GM21526 (cell line): ENCODE results near the gene KLK11.

ENCODE experiments used
- ATAC-seq: cut with Tn5 transposase; IDR thresholded peaks from one replicate; pipeline ENCODE4 v1.9.1; 2021; ENCODE audit warnings: moderate library complexity; ENCODE audit not compliant: unreplicated experiment, low FRiP score

The KLK11 gene

DNA sequence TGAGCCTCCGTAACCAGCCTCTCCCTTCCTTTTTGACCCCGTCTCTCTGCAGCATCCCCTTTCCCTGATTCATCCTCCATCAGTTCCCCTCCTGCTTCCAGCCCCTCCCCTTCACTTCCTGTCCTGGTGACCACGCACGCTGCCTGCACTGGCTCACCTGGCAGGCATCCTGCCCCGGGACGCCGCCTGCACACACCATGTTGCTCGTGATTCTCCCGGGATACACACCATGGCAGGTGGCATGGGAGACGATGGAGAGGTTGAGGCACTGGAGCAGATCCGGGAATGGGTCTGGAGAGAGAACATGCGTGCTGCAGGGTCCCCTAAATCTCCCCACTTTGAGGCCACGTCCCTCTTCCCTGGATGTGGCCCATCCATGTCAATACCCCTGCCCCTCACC is 4.2 kb upstream of the KLK11 start:
- ATAC-seq, result no peak

- ATAC-seq, result no peak
Measured at GRCh38 chr19:51029718-51030117, 3.3 kb upstream of the KLK11 start.

- no peak for ATAC-seq
Measured at GRCh38 chr19:51027873-51028272, 1.5 kb upstream of the KLK11 start.

DNA sequence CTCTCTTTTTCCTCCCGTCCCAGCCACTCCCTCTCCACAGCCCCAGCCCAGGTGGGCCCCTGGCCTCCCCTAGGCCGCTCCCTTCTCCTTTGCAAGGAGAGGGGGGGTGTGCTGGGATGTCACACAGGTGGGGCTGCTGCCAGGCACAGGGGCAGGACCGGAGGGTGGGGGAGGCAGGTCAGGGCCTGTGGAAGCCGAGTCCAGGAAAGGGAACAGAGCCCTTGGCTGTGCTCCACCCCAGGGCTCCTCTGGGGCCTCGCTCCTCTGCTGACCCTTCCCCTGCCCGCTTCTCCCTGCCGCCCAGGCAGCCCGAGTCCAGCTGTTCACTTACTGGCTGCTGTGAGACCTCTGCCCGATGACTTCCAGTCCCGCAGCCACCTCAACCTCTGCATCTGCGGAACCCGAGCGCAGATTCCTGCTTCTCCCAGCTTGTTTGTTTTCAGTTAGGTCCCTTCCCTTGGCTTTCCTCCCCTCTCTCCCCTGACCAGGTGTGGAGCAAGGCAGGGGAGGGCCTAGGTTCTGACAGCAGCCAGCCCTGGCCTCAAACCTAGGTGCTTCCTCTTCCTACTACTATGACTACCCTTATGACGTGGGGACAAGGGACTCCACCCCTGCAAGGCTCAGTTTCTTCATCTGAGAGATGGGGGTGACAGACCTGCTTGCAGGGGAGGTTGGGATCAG is 850 bp upstream of the KLK11 start:
- no peak for ATAC-seq

DNA sequence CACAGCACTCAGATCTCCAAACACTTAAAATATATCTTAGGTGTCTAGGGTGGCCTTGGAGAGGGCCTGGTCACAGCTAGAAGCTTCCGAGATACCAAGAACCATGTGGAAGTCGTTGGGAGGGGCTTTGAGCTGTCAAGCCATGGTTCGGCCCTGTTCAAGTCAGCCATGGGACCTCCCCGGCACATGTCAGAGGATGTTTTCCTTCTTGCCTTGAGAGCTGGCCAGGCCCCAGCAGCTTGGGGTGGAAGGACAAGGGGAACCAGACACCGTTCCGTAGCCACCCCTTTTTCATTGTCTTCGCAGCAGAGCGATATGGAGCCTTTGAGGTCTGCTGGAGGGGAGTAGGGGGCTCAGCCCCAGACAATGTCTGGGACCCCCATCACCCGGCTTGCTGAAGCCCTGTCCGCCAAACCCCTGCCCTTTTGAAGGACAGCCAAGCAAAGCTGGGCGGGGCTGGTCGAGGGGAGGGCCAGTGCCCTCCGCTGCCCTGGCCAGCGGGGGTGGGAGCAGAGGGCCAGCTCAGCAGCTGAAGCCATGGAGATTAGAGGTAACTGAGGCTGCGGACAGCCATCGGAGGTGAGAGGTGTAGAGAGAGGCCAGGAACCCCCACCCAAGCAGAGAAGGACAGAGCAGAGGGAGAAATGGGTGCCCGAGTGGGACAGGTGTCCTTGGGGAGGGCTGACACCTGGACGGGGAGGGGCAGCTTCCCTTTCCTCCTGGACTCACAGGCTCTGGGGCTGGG is 435 bp downstream of the KLK11 start:
- ATAC-seq, result no peak

DNA sequence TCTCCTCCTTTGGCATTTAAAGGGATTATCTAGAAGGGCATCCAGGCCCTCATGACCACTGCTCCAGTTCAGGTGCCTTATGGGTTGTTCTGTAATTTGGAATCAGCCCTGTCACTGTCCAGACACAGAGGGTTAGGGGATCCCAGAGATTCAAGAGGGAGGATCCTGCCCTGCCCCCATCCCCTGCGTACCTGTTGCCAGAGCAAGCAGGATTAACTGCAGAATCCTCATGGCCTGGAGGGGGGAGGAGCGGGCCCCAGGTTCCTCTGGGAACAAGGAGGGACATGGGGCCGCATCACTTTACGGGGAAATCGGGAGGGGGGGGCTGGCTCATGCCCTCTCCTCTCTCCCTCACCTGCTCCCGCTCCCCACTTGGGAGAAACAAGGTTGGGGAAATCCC is 1.0 kb downstream of the KLK11 start:
- ATAC-seq, result no peak

- ATAC-seq, result no peak
Measured at GRCh38 chr19:51024924-51025323, 1.5 kb downstream of the KLK11 start.

GRCh38 chr19:51023946-51024345 is 2.5 kb downstream of the KLK11 start:
- no peak for ATAC-seq

DNA sequence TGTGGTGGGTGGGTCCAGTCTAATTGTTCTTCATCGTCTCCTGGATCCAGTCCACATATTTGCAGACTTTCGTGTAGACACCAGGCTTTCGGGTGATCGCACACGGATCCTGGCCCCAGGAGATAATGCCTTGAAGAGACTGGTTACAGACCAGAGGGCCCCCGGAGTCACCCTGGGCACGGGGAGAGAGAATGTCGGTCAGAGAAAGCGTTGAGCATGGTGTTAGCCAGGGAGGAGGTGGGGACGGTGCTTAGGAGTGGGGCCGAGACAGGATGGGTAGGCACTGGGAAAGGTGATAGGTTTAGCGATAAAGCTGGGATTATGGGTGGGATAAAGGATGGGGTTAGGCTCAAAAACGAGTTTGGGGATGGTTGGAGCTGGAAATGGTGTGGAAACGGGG is 3.9 kb downstream of the KLK11 start:
- ATAC-seq, result no peak

- no peak for ATAC-seq
Measured at GRCh38 chr19:51020988-51021651, 5.3 kb downstream of the KLK11 start.

DNA sequence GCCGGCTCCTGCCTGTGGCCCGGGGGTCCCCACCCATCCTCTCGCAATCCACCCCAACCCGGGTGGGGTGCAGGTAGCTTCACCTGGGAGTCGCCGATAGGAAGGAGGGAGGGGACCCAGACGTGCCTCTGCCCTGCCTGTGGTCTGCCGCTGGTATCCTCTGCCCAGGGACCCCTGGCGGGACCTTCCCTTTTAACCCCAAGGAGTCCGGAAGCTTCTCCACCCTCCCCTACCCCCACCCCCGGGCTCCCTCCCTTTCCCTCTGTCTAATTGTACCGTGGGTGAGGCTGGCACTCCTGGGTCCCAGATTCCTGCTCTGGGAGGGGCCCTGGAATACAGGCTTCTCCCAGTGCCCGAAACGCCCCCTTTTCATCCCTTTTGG is 6.9 kb downstream of the KLK11 start, which contains the start of gene KLK10:
TSS of gene KLK10 (minus strand) at position 166 of the 382 bp plus-strand sequence. CDS start 579 bp downstream, outside the sequence.
- ATAC-seq, result no peak

DNA sequence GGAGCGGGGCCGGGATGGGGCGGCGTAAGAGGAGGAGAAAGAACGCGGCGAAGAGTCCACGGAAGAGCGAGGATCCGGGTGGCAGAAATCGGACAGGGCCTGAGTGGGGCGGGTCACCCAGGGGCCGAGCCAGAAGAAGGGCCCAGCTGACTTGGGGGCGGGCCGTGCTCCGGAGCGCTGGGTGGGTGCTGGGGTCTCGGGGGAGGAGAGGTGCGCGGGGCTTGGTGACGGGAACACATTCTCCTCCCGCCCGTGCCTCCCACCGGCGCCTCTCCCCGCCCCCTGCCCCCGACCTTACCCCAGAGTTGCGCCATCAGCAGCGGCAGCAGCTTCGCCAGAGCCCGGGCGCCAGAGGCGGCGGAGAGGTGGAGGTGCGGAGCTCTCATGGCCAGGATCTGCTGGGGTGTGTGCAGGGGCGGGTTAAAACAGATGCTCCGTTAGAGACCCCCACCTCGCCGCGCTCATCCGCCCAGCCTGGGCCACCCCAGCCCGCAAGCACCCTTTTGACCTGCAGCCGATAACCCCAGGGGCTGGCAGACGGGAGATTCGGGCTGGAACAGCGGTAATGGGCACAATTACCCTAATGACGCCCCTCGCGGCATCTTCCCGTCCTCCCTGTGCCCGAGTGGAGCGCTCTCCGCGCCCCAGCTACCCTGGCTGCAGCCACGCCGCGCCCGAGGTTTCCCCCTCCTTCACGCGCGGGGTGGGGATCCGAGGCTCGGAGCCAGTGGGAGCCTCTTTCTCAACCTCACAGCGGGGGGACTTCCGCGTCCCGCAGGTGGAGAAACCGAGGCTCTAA is 7.5 kb downstream of the KLK11 start:
- no peak for ATAC-seq

- ATAC-seq, result no peak
Measured at GRCh38 chr19:51016798-51017683, 9.4 kb downstream of the KLK11 start.

DNA sequence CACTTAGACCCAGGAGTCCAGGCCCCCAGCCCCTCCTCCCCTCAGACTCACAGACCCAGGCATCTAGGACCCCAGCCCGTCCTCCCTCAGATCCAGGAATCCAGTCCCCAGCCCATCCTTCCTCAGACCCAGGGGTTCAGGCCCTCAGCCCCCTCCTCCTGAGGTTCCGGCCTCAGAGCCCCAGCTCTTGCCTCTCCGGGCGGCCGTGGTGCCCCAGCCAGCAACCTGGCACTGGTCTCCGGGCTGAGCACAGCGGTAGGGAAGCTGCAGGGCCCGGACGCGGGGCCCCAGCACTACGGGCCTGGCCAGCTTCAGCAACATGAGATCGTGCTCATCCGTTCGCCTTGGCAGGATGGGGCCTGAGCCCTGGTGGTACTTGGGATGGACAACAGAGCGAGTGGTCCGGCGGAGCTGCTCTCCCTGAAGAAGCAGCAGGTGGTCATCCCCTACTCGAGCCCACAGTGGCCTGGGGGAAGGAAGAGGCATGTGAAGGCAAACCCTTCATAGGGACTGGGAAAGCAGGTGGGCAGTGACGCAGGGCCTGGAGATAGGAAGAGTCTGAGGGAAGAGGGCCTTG is 10.6 kb downstream of the KLK11 start:
- no peak for ATAC-seq

GRCh38 chr19:51014242-51014641 is 12.2 kb downstream of the KLK11 start:
- no peak for ATAC-seq

DNA sequence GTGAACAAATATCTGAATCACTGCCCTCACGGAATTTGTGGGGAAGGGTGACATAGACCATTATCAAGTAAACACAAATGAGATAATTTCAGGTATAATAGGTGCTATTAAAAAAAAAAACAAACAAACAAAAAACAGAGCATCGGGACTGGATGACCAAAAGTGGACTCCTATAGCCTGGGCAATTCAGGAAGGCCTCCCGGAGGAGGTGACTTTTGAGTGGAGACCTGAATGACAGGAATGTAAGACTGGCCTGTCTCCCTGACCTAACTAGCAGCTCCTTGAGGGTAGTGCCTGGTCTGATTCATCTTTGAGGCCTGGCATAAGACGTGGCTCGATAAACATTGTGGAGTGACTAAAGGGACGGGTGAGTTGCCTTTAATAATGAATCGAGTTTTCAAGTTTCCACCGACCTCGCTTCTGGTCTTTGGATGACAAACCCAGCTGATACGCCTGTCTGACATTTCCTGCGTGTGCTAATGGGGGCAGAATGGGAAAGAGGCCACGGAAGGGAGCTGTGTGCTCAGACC is 13.7 kb downstream of the KLK11 start:
- ATAC-seq, result no peak

GRCh38 chr19:51010066-51010795 is 16.2 kb downstream of the KLK11 start:
- ATAC-seq, result no peak

- ATAC-seq, result no peak
Measured at GRCh38 chr19:51009061-51009891, 17.1 kb downstream of the KLK11 start.
